RWPE1 (cell line): ENCODE measurements around the gene USH1G.

Experiments
- CTCF ChIA-PET: fragments of 350-600 bp; sonication (Branson Sonifier 250); formaldehyde crosslinking; extraction: SDS; loops from one replicate; lab custom pipeline; 2021; lab: Yijun Ruan, JAX
- POLR2A ChIA-PET: fragments of 400-600 bp; formaldehyde crosslinking; extraction: SDS; loops from one replicate; lab custom pipeline; 2020; ENCODE audit warnings: antibody characterized with exemption; ENCODE audit not compliant: low non-redundant PET; lab: Yijun Ruan, JAX
- DNase-seq: peaks from one replicate; pipeline ENCODE4 v3.0.0; 2012; ENCODE audit warnings: low spot score
- H3K27ac ChIP-seq: fragments of 450-650 bp; 2 replicates; pipeline ENCODE4 v1.5.1; 2017
- TF ChIP-seq, protein P1 (sequence below): fragments of 450-650 bp; conservative IDR thresholded peaks from 2 replicates; pipeline ENCODE4 v1.5.1; 2017; ENCODE audit warnings: low read depth, mild to moderate bottlenecking

Gene USH1G

DNA sequence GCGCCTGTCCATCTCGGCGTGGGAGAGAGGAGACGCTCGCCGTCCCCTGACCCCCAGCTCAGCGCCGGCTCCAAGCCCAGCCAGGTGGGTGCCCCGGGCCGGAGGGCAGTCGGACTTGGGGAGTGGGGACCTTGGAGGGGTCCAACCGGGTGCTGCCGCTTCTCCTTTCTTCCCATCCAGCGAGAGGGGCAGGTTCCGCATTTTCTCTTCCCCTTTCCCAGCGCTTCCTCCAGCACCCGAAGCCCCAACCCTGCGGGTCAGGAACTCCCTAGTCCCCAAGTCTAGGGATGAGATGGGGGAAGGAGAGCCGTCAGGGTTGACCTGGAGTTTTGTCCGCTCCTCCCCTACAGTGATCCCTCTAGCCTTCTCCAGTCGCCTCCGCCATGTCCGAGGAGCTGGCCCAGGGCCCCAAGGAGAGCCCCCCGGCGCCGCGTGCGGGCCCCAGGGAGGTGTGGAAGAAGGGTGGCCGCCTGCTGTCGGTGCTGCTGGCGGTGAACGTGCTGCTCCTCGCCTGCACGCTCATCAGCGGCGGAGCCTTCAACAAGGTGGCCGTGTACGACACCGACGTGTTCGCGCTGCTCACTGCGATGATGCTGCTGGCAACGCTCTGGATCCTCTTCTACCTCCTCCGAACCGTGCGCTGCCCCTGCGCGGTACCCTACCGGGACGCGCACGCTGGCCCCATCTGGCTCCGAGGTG, 1.3 kb upstream of the USH1G start, which contains the start of gene OTOP2:
OTOP2 (plus strand) TSS at position 24 of the 699 bp plus-strand sequence; CDS start at position 384, 360 bp downstream.
- DNase-seq = no peak
- POLR2A ChIA-PET = no interaction called here
- no peak within 1 kb of the TSS for H3K27ac ChIP-seq
- CTCF ChIA-PET = interaction anchor here (0.5 to 7.8 kb wide), 16 partner anchors 9 to 94 kb away, joined by 3 to 113 read pairs (median 3); partner anchors contain the start of genes MRPL58 and OTOP3
- TF ChIP-seq, protein P1, sequence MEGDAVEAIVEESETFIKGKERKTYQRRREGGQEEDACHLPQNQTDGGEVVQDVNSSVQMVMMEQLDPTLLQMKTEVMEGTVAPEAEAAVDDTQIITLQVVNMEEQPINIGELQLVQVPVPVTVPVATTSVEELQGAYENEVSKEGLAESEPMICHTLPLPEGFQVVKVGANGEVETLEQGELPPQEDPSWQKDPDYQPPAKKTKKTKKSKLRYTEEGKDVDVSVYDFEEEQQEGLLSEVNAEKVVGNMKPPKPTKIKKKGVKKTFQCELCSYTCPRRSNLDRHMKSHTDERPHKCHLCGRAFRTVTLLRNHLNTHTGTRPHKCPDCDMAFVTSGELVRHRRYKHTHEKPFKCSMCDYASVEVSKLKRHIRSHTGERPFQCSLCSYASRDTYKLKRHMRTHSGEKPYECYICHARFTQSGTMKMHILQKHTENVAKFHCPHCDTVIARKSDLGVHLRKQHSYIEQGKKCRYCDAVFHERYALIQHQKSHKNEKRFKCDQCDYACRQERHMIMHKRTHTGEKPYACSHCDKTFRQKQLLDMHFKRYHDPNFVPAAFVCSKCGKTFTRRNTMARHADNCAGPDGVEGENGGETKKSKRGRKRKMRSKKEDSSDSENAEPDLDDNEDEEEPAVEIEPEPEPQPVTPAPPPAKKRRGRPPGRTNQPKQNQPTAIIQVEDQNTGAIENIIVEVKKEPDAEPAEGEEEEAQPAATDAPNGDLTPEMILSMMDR = no peak

- ChIA-PET POLR2A (no interaction called here), CTCF (interaction anchor here (0.6 to 7.8 kb wide), 17 partner anchors 9 to 110 kb away, joined by 3 to 113 read pairs (median 3); partner anchors contain the start of genes MRPL58 and OTOP3)
- peak; percentile 73 for DNase-seq
- TF ChIP-seq, protein P1 = peak; percentile 96
- no peak overlapping the region for H3K27ac ChIP-seq
These were observed 639 bp upstream of the USH1G start for GRCh38 chr17:74923538-74924249.

GRCh38 chr17:74922172-74922571, 883 bp downstream of the USH1G start:
- CTCF ChIA-PET = interaction anchor here (1.8 to 7.8 kb wide), 2 partner anchors 29 to 36 kb away, joined by 5 to 113 read pairs; no protein-coding TSS in a partner anchor
- TF ChIP-seq, protein P1 = no peak
- no peak for DNase-seq
- peak overlapping the region; percentile 76 for H3K27ac ChIP-seq
- POLR2A ChIA-PET = no interaction called here

GRCh38 chr17:74921769-74922168, 1.3 kb downstream of the USH1G start:
- H3K27ac ChIP-seq = peak overlapping the region; percentile 76
- CTCF ChIA-PET = interaction anchor here (1.5 to 7.8 kb wide), 2 partner anchors 36 to 90 kb away, joined by 3 to 113 read pairs; no protein-coding TSS in a partner anchor
- DNase-seq = no peak
- POLR2A ChIA-PET = interaction anchor here (0.6 kb wide), 1 partner anchor 121 kb away, joined by 4 read pairs; no protein-coding TSS in a partner anchor
- TF ChIP-seq, protein P1 = no peak

DNA sequence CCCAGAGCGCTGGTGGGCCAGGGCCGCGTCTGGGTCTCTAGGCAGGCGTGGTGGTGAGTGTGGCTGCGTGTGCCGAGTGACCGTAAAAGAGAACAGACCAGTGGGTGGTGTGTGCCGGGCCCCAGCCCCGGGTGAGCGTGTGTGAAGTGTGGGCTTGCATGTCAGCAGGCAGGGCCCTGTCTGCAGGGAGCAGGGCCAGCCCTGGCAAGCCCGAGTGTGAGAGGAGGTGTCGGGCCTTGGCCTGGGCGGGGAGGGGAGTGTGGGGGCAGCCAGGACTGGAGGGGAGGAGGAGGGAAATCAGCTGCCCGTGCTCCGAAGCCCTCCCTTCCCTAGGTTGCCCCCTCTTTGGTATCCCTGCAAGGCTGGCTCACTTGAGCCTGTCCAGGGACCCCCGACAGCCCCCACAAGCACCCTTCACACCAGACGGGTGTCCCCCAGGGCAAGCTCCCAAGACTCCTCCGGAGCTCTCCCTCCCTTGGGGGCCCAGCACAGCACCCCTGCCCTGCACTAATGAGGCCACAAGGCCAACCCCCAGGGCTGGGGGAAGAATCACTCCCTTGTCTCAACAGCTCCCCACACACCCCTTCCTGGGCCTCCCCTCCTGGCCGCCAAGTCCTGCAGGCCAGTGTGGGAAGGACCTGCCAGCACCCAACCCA, 1.9 kb downstream of the USH1G start:
- TF ChIP-seq, protein P1 = no peak
- peak; percentile 36 for DNase-seq
- ChIA-PET POLR2A (interaction anchor here (0.6 kb wide), 1 partner anchor 122 kb away, joined by 4 read pairs; no protein-coding TSS in a partner anchor), CTCF (interaction anchor here (0.7 to 7.8 kb wide), 5 partner anchors 37 to 150 kb away, joined by 3 to 113 read pairs (median 4); no protein-coding TSS in a partner anchor)
- H3K27ac ChIP-seq = peak overlapping the region; percentile 76
